Retinal pigment epithelial cell (primary cell): ENCODE data around the gene SPHK2.

Source experiments
- DNase-seq: peaks from one replicate; pipeline ENCODE4 v3.0.0-alpha.2; 2010; ENCODE audit warnings: low read depth
- H3K4me3 ChIP-seq: 2 replicates; pipeline ENCODE4 v1.5.1; 2011; ENCODE audit warnings: mild to moderate bottlenecking, low read length, control low read depth, moderate library complexity
- TF ChIP-seq, protein P1 (sequence below): conservative IDR thresholded peaks from 2 replicates; pipeline ENCODE4 v1.5.1; 2011; ENCODE audit warnings: low read depth, low read length, control low read depth, inconsistent platforms

SPHK2 gene

DNA sequence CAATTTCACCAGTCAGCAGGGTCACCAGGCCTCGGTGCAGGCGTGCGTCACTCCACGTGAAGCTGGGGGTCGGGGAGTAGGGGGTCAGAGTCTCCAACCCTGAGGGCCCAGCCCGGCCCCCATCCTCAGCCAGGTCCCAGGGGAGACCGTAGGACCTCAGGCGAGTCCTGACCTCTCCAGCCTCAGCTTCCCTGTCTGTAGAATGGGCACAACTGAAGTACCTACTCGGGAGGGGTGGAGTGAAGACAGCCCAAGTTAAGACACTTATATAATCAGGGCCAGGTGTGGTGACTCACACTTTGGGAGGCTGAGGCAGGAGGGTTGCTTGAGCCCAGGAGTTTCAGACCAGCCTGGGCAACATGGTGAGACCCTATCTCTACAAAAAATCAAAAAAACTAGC is 15.5 kb upstream of the SPHK2 start:
- TF ChIP-seq, protein P1, sequence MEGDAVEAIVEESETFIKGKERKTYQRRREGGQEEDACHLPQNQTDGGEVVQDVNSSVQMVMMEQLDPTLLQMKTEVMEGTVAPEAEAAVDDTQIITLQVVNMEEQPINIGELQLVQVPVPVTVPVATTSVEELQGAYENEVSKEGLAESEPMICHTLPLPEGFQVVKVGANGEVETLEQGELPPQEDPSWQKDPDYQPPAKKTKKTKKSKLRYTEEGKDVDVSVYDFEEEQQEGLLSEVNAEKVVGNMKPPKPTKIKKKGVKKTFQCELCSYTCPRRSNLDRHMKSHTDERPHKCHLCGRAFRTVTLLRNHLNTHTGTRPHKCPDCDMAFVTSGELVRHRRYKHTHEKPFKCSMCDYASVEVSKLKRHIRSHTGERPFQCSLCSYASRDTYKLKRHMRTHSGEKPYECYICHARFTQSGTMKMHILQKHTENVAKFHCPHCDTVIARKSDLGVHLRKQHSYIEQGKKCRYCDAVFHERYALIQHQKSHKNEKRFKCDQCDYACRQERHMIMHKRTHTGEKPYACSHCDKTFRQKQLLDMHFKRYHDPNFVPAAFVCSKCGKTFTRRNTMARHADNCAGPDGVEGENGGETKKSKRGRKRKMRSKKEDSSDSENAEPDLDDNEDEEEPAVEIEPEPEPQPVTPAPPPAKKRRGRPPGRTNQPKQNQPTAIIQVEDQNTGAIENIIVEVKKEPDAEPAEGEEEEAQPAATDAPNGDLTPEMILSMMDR = no peak
- no peak for DNase-seq
- H3K4me3 ChIP-seq = no peak overlapping the region

DNA sequence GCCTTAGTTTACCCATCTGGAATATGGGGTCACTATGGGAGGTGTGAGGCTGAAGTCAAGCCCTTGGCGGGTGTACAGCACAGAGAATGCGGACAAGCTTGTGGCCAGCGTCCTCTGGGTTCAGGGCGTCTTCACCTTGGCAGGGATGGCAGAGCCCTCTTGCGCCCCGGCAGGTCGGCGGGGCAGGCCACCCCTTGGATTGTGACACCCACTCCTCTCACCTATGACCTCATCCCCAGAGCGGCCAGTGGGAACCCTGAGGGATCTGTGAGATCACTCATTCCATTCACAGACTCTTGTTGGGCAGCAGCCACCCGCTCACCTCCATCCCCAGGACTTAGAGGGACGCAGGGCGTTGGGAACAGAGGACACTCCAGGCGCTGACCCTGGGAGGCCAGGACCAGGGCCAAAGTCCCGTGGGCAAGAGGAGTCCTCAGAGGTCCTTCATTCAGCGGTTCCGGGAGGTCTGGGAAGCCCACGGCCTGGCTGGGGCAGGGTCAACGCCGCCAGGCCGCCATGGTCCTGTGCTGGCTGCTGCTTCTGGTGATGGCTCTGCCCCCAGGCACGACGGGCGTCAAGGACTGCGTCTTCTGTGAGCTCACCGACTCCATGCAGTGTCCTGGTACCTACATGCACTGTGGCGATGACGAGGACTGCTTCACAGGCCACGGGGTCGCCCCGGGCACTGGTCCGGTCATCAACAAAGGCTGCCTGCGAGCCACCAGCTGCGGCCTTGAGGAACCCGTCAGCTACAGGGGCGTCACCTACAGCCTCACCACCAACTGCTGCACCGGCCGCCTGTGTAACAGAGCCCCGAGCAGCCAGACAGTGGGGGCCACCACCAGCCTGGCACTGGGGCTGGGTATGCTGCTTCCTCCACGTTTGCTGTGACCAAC is 12.6 kb upstream of the SPHK2 start, which contains the start of gene SPACA4:
Gene SPACA4, plus strand, starts transcription at position 280 of the 896 bp plus-strand sequence. Its CDS starts 237 bp downstream, at position 517.
- TF ChIP-seq, protein P1 = no peak
- no peak within 1 kb of the TSS for H3K4me3 ChIP-seq
- no peak for DNase-seq

DNA sequence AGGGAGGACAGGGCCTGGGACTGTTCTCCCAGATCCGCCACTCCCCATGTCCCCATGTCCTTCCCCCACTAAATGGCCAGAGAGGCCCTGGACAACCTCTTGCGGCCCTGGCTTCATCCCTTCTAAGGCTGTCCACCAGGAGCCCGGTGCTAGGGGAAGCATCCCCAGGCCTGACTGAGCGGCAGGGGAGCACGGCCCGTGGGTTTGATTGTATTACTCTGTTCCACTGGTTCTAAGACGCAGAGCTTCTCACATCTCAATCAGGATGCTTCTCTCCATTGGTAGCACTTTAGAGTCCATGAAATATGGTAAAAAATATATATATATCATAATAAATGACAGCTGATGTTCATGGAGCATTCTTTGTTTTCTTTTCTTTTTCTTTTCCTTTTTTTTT is 11.9 kb upstream of the SPHK2 start:
- DNase-seq = no peak
- TF ChIP-seq, protein P1 = no peak
- no peak overlapping the region for H3K4me3 ChIP-seq

DNA sequence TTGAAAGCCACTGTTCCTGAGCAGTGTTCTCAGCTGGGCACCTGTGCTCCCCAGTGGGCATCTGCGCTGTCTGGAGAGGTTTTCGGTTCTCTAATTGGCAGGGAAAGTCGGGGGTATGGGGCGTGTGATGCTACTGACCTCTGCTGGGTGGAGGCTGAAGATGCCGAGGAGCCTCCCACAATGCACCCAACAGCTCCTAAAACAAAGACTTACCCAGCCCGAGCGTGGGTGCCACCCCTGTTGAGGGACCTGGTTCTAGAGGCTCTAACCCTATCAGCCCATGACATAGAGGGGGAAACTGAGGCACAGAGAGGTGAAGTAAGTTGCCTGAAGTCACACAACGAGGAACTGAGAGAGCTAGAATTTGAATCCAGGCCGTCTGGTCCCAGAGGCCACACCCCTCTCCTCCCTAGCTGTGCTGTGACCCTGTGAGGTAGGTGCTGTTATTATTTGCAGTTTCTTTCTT is 10.5 kb upstream of the SPHK2 start:
- TF ChIP-seq, protein P1 = peak; percentile 70
- no peak overlapping the region for H3K4me3 ChIP-seq
- DNase-seq = no peak

DNA sequence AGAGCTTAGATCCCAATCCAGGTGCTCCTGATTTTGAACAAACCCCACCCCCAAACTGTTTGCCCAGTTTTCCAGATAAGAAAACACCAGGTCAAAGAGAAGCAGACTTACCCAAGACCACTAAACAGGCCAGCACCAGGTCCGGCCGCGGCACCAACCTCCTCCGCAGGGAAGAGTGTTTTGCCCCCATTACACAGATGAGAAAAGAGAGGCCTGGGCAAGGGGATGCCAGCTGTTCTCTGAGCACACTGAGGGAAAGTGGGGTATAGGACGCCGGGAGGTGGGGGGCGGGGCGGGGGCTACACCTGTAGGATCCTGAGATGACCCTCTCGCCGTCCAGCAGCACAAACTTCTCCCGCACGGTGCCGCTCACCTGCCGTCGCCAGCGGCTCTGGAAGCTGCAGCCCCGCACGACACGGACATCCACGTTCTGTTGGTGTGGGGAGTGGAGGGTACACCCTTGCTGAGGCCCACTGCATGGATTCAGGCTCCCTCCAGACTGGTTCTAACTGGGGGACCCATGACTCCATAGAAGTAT is 9.7 kb upstream of the SPHK2 start:
- TF ChIP-seq, protein P1 = no peak
- H3K4me3 ChIP-seq = no peak overlapping the region
- no peak for DNase-seq

DNA sequence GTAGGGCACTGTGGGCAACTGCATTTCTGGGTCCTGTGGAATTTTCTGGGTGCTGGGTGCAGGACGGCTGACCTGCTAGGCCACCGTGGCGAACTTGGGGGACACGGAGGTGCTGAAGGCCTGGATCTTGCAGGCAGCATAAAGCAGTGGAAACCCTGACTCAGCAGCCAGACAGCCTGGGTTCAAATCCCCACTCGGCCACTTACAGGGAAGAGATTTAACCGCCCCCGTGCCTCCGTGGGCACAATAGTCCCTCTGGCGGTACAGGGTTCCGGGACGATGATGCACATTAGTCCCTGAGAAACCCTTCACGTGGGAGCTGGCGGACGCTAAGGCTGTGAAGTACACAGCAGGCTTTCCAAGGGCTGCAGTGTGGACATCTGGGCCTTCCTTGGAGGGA is 7.4 kb upstream of the SPHK2 start:
- H3K4me3 ChIP-seq = no peak overlapping the region
- TF ChIP-seq, protein P1 = no peak
- DNase-seq = no peak
